A549 treated with CORT108297 at 1 μM for 4 hours (cell line): ENCODE measurements around the gene TLR6. TPM values are rescaled to one million over a fixed set of nuclear protein-coding genes. Genes with fewer than 3 reads are reported as not detected.

ENCODE experiments used
- total RNA-seq: library from RNA; stranded (reverse); fragments of 200-300 nt; extraction: Qiagen RNA extraction; gene quantifications from 5 replicates; pipeline ENCODE4 v1.2.3, GENCODE V29; 2022

Gene TLR6, protein sequence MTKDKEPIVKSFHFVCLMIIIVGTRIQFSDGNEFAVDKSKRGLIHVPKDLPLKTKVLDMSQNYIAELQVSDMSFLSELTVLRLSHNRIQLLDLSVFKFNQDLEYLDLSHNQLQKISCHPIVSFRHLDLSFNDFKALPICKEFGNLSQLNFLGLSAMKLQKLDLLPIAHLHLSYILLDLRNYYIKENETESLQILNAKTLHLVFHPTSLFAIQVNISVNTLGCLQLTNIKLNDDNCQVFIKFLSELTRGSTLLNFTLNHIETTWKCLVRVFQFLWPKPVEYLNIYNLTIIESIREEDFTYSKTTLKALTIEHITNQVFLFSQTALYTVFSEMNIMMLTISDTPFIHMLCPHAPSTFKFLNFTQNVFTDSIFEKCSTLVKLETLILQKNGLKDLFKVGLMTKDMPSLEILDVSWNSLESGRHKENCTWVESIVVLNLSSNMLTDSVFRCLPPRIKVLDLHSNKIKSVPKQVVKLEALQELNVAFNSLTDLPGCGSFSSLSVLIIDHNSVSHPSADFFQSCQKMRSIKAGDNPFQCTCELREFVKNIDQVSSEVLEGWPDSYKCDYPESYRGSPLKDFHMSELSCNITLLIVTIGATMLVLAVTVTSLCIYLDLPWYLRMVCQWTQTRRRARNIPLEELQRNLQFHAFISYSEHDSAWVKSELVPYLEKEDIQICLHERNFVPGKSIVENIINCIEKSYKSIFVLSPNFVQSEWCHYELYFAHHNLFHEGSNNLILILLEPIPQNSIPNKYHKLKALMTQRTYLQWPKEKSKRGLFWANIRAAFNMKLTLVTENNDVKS
- total RNA-seq, result 3.1 to 4.4 TPM (median 3.7 TPM) in 5 replicates

DNA sequence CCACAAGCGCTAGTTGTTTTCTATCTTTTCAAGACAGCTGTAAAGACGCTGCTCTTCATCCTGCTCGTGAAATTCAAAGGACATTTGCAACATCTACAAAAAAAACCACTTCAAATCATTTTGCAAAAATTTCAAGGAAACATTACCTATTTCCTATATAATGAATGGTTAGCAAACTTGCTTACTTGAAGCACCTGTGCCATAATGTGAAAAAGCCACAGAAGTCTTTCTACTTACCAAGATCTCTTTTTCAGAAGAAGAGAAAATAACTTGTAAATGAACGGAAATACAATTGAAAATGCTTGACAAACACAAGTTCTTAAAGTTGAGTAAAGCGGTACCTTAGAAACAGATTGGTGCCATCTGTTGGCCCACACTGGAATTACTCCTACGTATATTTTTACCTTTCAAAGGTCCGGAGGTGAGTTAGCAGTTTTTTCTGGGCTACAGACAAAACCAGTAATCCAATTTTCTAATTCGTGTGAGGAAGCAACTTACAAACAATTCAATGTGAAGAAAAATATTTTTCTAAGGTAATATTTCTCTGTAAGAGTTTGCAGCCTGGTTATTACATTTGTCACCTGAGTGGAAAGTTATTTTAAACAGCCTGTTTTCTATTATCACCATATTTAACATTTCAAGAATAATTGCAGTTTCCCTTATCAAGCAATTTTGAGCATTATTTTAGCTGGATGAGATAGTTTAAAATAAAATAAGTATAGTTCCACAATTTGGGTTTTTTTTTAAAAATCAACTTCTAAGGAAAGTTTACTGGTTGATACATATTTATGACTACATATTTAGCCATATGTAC, at the start of gene TLR6:
TSS of gene TLR6 (minus strand) at position 294 of the 814 bp plus-strand sequence. CDS start 27,344 bp downstream, outside the sequence.

GRCh38 chr4:38867478-38868058, 11.0 kb upstream of the TLR6 start, which contains the start of gene FAM114A1:
Gene FAM114A1 (plus strand): TSS chr4:38867806. CDS start chr4:38878079, 10,273 bp downstream.

DNA sequence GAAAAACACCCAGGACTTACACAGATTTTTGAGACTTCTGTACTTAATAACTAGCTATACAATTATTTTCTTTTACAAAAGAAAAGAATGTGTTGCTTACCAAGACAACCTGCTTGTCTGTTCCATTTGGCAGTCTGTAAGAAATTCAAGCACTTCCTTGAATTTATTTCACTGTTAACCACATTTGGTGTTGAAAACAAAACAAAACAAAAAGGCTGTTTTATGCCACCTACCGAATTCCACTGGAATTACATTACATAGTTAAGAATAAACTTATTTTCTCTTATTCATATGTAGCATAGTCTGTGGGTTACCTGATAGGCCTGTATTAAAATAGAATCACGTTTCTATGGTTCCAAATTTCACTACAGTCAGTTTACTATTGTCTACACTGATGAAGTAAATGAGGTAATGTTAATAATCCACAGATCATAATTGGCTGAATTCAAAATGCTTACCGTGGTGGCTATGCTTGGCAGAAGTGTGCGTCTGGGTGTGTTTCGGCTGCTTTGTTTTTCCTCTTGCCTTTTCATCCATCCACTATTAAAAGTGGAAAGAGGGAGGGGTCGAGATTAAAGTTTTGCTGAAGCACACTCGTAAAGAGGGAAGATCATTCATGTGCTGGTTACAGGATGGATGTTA, 51.8 kb downstream of the TLR6 start, which contains the start of gene TLR1:
TSS of gene TLR1 (minus strand) at position 138 of the 642 bp plus-strand sequence. CDS start 5,960 bp downstream, outside the sequence.

DNA sequence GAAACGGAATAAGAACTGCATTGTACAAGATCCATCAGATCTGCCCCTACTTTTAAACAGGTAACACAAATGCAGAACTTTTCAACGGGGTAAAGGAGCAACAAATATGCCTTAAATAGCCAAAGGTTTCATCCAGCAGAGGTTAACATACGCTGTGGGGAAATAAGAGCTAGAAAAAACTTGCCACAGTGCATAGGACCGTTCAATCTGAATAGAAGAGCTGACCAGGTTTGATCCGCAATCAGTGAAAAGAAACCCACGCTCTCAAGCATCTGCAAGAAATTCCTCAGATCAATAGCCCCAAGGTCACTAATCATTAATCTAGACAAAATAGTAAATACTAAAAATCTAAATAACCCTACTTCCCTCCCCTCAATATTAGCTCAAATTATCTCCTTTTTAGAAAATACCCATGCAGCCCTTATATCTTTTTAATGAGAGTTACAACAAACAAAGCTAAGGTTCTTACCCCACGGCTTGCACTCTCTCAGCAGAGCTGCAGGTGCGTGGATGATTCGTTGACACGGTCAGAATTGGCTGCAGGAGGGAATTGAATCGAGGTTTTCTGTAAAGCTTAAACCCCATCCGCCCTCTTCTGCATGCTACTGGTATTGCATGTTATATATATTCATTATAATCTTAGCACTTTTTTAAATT, 74.0 kb downstream of the TLR6 start, which contains the start of gene TLR10:
TSS of gene TLR10 (minus strand) at position 539 of the 657 bp plus-strand sequence. CDS start 7,400 bp downstream, outside the sequence.

Other genes with a start within 250 kb of the TLR6 start
- 10.1 to 12.9 TPM (median 11.8 TPM) in 5 replicates for gene KLF3, start 192.6 kb downstream of the TLR6 start, total RNA-seq
- gene TLR10, start 73.8 kb downstream of the TLR6 start, total RNA-seq, result 0.03 to 0.07 TPM (median 0.04 TPM) in 4 of 5 replicates, not detected in the other
- 0.35 to 0.74 TPM (median 0.41 TPM) in 5 replicates for gene TLR1, start 52.0 kb downstream of the TLR6 start, total RNA-seq
- gene FAM114A1, start 11.0 kb upstream of the TLR6 start, total RNA-seq, result 21.9 to 46.3 TPM (median 33.2 TPM) in 5 replicates
- gene TMEM156, start 175.6 kb upstream of the TLR6 start, total RNA-seq, result 19.5 to 26.3 TPM (median 22.8 TPM) in 5 replicates
- gene KLHL5, start 205.4 kb upstream of the TLR6 start, total RNA-seq, result 41.8 to 66.9 TPM (median 54.5 TPM) in 5 replicates